IPS-18c (cell line): ENCODE measurements around the gene FAM110A.
"Not testable (repeated sequence)": the region's sequence is repeated elsewhere in the genome, so short reads cannot be mapped to it uniquely, and the experiment has no call there.

Experiments used
- H3K4me3 ChIP-seq: 2 replicates; pipeline ENCODE4 v1.7.0; 2013; ENCODE audit warnings: low read depth, mild to moderate bottlenecking, low read length, moderate library complexity; ENCODE audit not compliant: insufficient read depth
- H3K9me3 ChIP-seq: one replicate; pipeline ENCODE4 v1.6.1; 2013; ENCODE audit warnings: mild to moderate bottlenecking, low read length, moderate library complexity; ENCODE audit not compliant: control insufficient read depth, insufficient read depth

The FAM110A gene

GRCh38 chr20:833450-834150 lies at the start of gene FAM110A:
Gene FAM110A (plus strand): TSS chr20:833715. CDS start chr20:844805, 11,090 bp downstream.
- Histone ChIP-seq H3K9me3 (no peaks in the 10 kb centered on the region), H3K4me3 (peak within 1 kb of the TSS; percentile 87)

GRCh38 chr20:787825-788224 lies 45.7 kb upstream of the FAM110A start:
- no peak overlapping the region for H3K4me3 ChIP-seq
- H3K9me3 ChIP-seq, result peaks cover 9% of the 10 kb centered on the region

GRCh38 chr20:791056-791455 lies 42.5 kb upstream of the FAM110A start:
- Histone ChIP-seq H3K4me3 (no peak overlapping the region), H3K9me3 (peaks cover 5% of the 10 kb centered on the region)

GRCh38 chr20:792248-792647 lies 41.3 kb upstream of the FAM110A start:
- Histone ChIP-seq H3K9me3 (peaks cover 5% of the 10 kb centered on the region), H3K4me3 (no peak overlapping the region; the same call in 1 of the 2 replicates)

- Histone ChIP-seq H3K4me3 (no peak overlapping the region), H3K9me3 (peaks cover 5% of the 10 kb centered on the region)
Measured at GRCh38 chr20:796921-797320, 36.6 kb upstream of the FAM110A start.

GRCh38 chr20:798746-799145 lies 34.8 kb upstream of the FAM110A start:
- H3K9me3 ChIP-seq, H3K4me3 ChIP-seq: not testable (repeated sequence)

- not testable (repeated sequence) for H3K4me3 ChIP-seq
Measured at GRCh38 chr20:800026-800425, 33.5 kb upstream of the FAM110A start.

GRCh38 chr20:801678-802077 lies 31.8 kb upstream of the FAM110A start:
- no peaks in the 10 kb centered on the region for H3K9me3 ChIP-seq
- no peak overlapping the region for H3K4me3 ChIP-seq

More at GRCh38 chr20:800026-800425, 33.5 kb upstream of the FAM110A start:
- H3K9me3 ChIP-seq, result not testable (repeated sequence)

- no peaks in the 10 kb centered on the region for H3K9me3 ChIP-seq
Measured at GRCh38 chr20:805713-806112, 27.8 kb upstream of the FAM110A start.

GRCh38 chr20:811776-812434 lies 21.6 kb upstream of the FAM110A start:
- H3K9me3 ChIP-seq, H3K4me3 ChIP-seq: not testable (repeated sequence)

More at GRCh38 chr20:805713-806112, 27.8 kb upstream of the FAM110A start:
- no peak overlapping the region for H3K4me3 ChIP-seq

GRCh38 chr20:812435-812814 lies 21.1 kb upstream of the FAM110A start:
- H3K4me3 ChIP-seq, H3K9me3 ChIP-seq: not testable (repeated sequence)

- H3K9me3 ChIP-seq, result no peaks in the 10 kb centered on the region
- H3K4me3 ChIP-seq, result no peak overlapping the region
Measured at GRCh38 chr20:813390-813789, 20.1 kb upstream of the FAM110A start.

- Histone ChIP-seq H3K9me3 (no peaks in the 10 kb centered on the region), H3K4me3 (no peak overlapping the region)
Measured at GRCh38 chr20:815226-815625, 18.3 kb upstream of the FAM110A start.

GRCh38 chr20:815914-816606 lies 17.5 kb upstream of the FAM110A start:
- no peak overlapping the region for H3K4me3 ChIP-seq
- no peaks in the 10 kb centered on the region for H3K9me3 ChIP-seq

- no peak overlapping the region for H3K4me3 ChIP-seq
- H3K9me3 ChIP-seq, result no peaks in the 10 kb centered on the region
Measured at GRCh38 chr20:818001-818664, 15.4 kb upstream of the FAM110A start.

- Histone ChIP-seq H3K4me3 (no peak overlapping the region), H3K9me3 (no peaks in the 10 kb centered on the region)
Measured at GRCh38 chr20:819680-820322, 13.7 kb upstream of the FAM110A start.

- H3K9me3 ChIP-seq, result no peaks in the 10 kb centered on the region
- H3K4me3 ChIP-seq, result no peak overlapping the region
Measured at GRCh38 chr20:820323-820953, 13.1 kb upstream of the FAM110A start.
